ENCODE measurements around the gene MSRB2.

The MSRB2 gene

DNA sequence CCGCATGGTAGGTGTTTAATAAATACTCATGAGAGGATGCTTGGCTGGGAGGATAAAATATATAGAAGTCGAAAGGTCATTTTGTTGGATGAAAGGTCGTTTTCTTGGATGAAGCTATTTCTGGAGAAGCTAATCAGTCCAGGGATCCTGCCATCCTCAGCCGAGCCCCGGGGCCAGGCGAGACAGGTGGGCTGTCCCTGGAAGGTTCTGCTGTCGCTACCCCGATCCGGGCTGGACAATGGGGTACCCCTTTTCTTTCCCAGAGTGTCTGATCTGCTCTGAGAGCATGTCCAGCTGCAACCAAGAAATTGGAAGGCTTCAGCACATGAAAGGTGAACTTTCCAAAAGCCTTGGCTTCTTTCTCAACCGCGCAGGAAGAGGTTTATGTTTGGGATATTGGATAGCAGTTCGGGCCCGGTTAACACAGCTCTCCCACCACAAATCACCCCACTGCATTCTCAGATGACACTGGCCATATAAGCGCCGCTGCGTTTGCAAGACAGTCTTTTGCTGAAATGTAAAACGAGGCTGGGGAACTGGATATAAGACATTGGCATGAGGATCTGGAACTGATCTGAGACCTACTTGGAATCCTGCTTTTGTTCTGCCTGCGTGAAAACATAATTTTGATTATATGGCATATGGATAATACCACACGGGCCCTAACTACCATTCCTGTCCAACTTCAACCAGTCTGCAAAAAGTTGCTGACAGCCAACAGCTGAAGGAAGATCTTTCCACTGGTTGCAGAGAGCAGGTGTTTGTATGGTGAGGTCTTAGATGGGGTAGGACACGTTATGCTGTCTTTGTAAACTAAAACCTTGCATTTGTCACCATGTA lies 31.2 kb upstream of the MSRB2 start:
- no peak for TF ChIP-seq NFIC (IDR thresholded peaks at IDR 0.05)
- no peak for TF ChIP-seq ZBTB7A (IDR thresholded peaks at IDR 0.05; ENCODE audit: low read depth)
- TF ChIP-seq RAD21 (IDR thresholded peaks at IDR 0.05; ENCODE audit: low read depth): no peak
- no peak for TF ChIP-seq FOXM1 (IDR thresholded peaks at IDR 0.05; ENCODE audit: borderline replicate concordance, low read depth)
- TF ChIP-seq TAF1 (IDR thresholded peaks at IDR 0.05; ENCODE audit: low read depth): no peak
- TF ChIP-seq, protein P1, sequence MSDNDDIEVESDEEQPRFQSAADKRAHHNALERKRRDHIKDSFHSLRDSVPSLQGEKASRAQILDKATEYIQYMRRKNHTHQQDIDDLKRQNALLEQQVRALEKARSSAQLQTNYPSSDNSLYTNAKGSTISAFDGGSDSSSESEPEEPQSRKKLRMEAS (IDR thresholded peaks at IDR 0.05): no peak
- TF ChIP-seq, protein P2, sequence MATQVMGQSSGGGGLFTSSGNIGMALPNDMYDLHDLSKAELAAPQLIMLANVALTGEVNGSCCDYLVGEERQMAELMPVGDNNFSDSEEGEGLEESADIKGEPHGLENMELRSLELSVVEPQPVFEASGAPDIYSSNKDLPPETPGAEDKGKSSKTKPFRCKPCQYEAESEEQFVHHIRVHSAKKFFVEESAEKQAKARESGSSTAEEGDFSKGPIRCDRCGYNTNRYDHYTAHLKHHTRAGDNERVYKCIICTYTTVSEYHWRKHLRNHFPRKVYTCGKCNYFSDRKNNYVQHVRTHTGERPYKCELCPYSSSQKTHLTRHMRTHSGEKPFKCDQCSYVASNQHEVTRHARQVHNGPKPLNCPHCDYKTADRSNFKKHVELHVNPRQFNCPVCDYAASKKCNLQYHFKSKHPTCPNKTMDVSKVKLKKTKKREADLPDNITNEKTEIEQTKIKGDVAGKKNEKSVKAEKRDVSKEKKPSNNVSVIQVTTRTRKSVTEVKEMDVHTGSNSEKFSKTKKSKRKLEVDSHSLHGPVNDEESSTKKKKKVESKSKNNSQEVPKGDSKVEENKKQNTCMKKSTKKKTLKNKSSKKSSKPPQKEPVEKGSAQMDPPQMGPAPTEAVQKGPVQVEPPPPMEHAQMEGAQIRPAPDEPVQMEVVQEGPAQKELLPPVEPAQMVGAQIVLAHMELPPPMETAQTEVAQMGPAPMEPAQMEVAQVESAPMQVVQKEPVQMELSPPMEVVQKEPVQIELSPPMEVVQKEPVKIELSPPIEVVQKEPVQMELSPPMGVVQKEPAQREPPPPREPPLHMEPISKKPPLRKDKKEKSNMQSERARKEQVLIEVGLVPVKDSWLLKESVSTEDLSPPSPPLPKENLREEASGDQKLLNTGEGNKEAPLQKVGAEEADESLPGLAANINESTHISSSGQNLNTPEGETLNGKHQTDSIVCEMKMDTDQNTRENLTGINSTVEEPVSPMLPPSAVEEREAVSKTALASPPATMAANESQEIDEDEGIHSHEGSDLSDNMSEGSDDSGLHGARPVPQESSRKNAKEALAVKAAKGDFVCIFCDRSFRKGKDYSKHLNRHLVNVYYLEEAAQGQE (IDR thresholded peaks at IDR 0.05; ENCODE audit: low read depth): no peak
- no peak for TF ChIP-seq CEBPB (IDR thresholded peaks at IDR 0.05)
- TF ChIP-seq USF1 (IDR thresholded peaks at IDR 0.05): no peak
- no peak for TF ChIP-seq CREB1 (IDR thresholded peaks at IDR 0.05; ENCODE audit: low read depth)
- TF ChIP-seq YY1 (IDR thresholded peaks at IDR 0.05; ENCODE audit: low read depth): no peak
- TF ChIP-seq TCF12 (IDR thresholded peaks at IDR 0.05; ENCODE audit: low read depth): no peak
- no peak for TF ChIP-seq TEAD4 (IDR thresholded peaks at IDR 0.05)
- TF ChIP-seq EP300 (IDR thresholded peaks at IDR 0.05; ENCODE audit: borderline replicate concordance): no peak
- TF ChIP-seq EGR1 (IDR thresholded peaks at IDR 0.05): no peak

- TF ChIP-seq FOXM1 (IDR thresholded peaks at IDR 0.05; ENCODE audit: borderline replicate concordance, low read depth) (no peak), TEAD4 (IDR thresholded peaks at IDR 0.05) (peak; percentile 59; the same call in 1 of the 2 replicates), USF1 (IDR thresholded peaks at IDR 0.05) (peak; percentile 96), YY1 (IDR thresholded peaks at IDR 0.05; ENCODE audit: low read depth) (no peak), EP300 (IDR thresholded peaks at IDR 0.05; ENCODE audit: borderline replicate concordance) (peak; percentile 36; the same call in 1 of the 2 replicates), TCF12 (IDR thresholded peaks at IDR 0.05; ENCODE audit: low read depth) (peak; percentile 49; the same call in 1 of the 2 replicates), NFIC (IDR thresholded peaks at IDR 0.05) (peak; percentile 86), CREB1 (IDR thresholded peaks at IDR 0.05; ENCODE audit: low read depth) (no peak)
- TF ChIP-seq, protein P1 (IDR thresholded peaks at IDR 0.05): peak; percentile 88
Measured at GRCh38 chr10:23065181-23065948, 30.0 kb upstream of the MSRB2 start.

- no peak for TF ChIP-seq CREB1 (IDR thresholded peaks at IDR 0.05; ENCODE audit: low read depth)
- no peak for TF ChIP-seq EGR1 (IDR thresholded peaks at IDR 0.05)
- no peak for TF ChIP-seq RAD21 (IDR thresholded peaks at IDR 0.05; ENCODE audit: low read depth)
- no peak for TF ChIP-seq USF1 (IDR thresholded peaks at IDR 0.05)
- no peak for TF ChIP-seq EP300 (IDR thresholded peaks at IDR 0.05; ENCODE audit: borderline replicate concordance)
- no peak for TF ChIP-seq CEBPB (IDR thresholded peaks at IDR 0.05)
- no peak for TF ChIP-seq TAF1 (IDR thresholded peaks at IDR 0.05; ENCODE audit: low read depth)
- no peak for TF ChIP-seq YY1 (IDR thresholded peaks at IDR 0.05; ENCODE audit: low read depth)
- TF ChIP-seq, protein P1 (IDR thresholded peaks at IDR 0.05): no peak
- TF ChIP-seq, protein P2 (IDR thresholded peaks at IDR 0.05; ENCODE audit: low read depth): no peak
- no peak for TF ChIP-seq NFIC (IDR thresholded peaks at IDR 0.05)
Measured at GRCh38 chr10:23067337-23067736, 28.0 kb upstream of the MSRB2 start.

GRCh38 chr10:23067939-23068775 lies 27.2 kb upstream of the MSRB2 start:
- TF ChIP-seq EP300 (IDR thresholded peaks at IDR 0.05; ENCODE audit: borderline replicate concordance) (no peak), RAD21 (IDR thresholded peaks at IDR 0.05; ENCODE audit: low read depth) (peak; percentile 77)
- TF ChIP-seq, protein P1 (IDR thresholded peaks at IDR 0.05): no peak

All from Ishikawa (cell line).